ENCODE measurements around the gene HACD3. TPM values are rescaled to one million over a fixed set of nuclear protein-coding genes. Genes with fewer than 3 reads are reported as not detected.
"Not testable (repeated sequence)": the region's sequence is repeated elsewhere in the genome, so short reads cannot be mapped to it uniquely, and the experiment has no call there.

HACD3 gene
- total RNA-seq, 1 experiment from 2014 or later, result 118 TPM

DNA sequence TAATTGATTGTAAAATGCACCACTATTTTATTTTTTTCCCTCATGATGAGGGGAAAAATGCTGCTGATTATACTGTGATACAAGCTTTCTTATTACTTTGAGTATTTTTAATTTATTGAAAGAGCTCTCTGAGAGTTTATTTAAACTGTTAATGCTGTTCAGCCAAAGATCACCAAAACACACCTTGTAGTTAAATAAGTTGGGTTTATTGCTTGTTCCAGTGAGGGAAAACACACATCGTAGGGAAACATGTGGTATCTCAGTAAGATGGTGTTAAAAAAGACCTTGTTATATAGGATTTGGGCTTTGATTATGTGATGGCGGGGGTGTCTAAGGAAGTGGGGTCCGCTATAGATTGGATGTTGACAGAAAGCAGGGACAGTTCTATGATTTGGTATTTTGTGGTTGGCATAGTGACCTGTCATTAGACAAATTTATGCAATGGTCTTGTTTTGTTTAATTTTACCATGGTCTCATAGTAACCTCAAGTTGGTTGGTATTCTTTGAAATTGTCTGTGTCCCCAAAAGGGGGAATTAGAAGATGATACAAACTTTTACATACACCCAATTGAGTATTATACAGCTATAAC, 11.1 kb downstream of the HACD3 start:
- Histone ChIP-seq H3K9me3 (no peaks in the 10 kb centered on the region), H3K4me1 (no peaks in the 10 kb centered on the region), H3K27me3 (replicated peaks; ENCODE audit: control insufficient read depth, insufficient read depth, low read length) (no peaks in the 10 kb centered on the region), H3K36me3 (ENCODE audit: control insufficient read depth, insufficient read depth, low read length) (no peaks in the 10 kb centered on the region), H3K4me3 (ENCODE audit: low read depth, low read length) (no peak overlapping the region)
- Mint-ChIP-seq H3K4me1 (ENCODE audit: low read depth, unreplicated experiment) (no peaks in the 10 kb centered on the region), H3K9me3 (ENCODE audit: unreplicated experiment) (no peaks in the 10 kb centered on the region), H3K4me3 (ENCODE audit: unreplicated experiment) (no peak overlapping the region), H3K27me3 (ENCODE audit: insufficient read depth, unreplicated experiment) (no peaks in the 10 kb centered on the region), H3K36me3 (ENCODE audit: insufficient read depth, unreplicated experiment) (no peaks in the 10 kb centered on the region), H3K27ac (ENCODE audit: unreplicated experiment) (no peak overlapping the region)
- POLR2A ChIA-PET, result interaction anchor here (0.7 kb wide), 1 partner anchor 11 kb away, joined by 5 read pairs; the partner anchor contains the start of gene HACD3
- intact Hi-C loops (cut with micrococcal nuclease; ENCODE audit: unreplicated experiment), result no loop called here
- no peak for TF ChIP-seq CTCF (IDR thresholded peaks at IDR 0.05; ENCODE audit: insufficient read depth in 1 of 2, low read depth in 1 of 2, low read length in 1 of 2, severe bottlenecking in 1 of 2, unreplicated experiment in 1 of 2)
- CTCF ChIA-PET, result no interaction called here
- no peak for DNase-seq
- no TSS peak for BruUV-seq (replicated peaks)

DNA sequence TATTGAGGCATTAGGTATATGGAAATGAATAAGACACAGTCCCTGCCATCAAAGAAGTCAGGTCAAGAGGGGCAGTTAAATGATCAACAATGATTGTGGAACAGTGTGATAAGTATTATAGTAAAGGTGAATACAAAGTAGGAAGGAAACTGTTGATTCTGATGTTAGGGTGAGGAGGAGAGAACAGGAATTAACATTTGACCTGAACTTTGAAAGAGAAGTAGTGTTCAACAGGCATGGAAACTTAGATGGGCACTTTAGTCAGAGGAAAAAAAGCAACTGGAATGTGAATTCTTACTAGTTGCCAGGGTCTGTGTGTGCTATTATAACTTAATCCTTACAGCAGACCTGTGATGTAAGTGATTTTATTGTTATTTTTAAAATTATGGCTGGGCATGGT, 17.6 kb downstream of the HACD3 start:
- H3K36me3 ChIP-seq (ENCODE audit: control insufficient read depth, insufficient read depth, low read length), result no peaks in the 10 kb centered on the region
- H3K4me1 Mint-ChIP-seq (ENCODE audit: low read depth, unreplicated experiment), result no peaks in the 10 kb centered on the region
- no peaks in the 10 kb centered on the region for H3K36me3 Mint-ChIP-seq (ENCODE audit: insufficient read depth, unreplicated experiment)
- H3K9me3 Mint-ChIP-seq (ENCODE audit: unreplicated experiment), result no peaks in the 10 kb centered on the region
- no peak for DNase-seq
- CTCF ChIA-PET, result no interaction called here
- H3K27me3 ChIP-seq (replicated peaks; ENCODE audit: control insufficient read depth, insufficient read depth, low read length), result no peaks in the 10 kb centered on the region
- H3K27me3 Mint-ChIP-seq (ENCODE audit: insufficient read depth, unreplicated experiment), result no peaks in the 10 kb centered on the region
- no peaks in the 10 kb centered on the region for H3K4me1 ChIP-seq
- POLR2A ChIA-PET, result no interaction called here
- no TSS peak for BruUV-seq (replicated peaks)
- intact Hi-C loops (cut with micrococcal nuclease; ENCODE audit: unreplicated experiment), result no loop called here
- no peak overlapping the region for H3K4me3 ChIP-seq (ENCODE audit: low read depth, low read length)
- H3K27ac Mint-ChIP-seq (ENCODE audit: unreplicated experiment), result no peak overlapping the region
- H3K4me3 Mint-ChIP-seq (ENCODE audit: unreplicated experiment), result no peak overlapping the region
- no peak for TF ChIP-seq CTCF (IDR thresholded peaks at IDR 0.05; ENCODE audit: insufficient read depth in 1 of 2, low read depth in 1 of 2, low read length in 1 of 2, severe bottlenecking in 1 of 2, unreplicated experiment in 1 of 2)
- no peaks in the 10 kb centered on the region for H3K9me3 ChIP-seq

DNA sequence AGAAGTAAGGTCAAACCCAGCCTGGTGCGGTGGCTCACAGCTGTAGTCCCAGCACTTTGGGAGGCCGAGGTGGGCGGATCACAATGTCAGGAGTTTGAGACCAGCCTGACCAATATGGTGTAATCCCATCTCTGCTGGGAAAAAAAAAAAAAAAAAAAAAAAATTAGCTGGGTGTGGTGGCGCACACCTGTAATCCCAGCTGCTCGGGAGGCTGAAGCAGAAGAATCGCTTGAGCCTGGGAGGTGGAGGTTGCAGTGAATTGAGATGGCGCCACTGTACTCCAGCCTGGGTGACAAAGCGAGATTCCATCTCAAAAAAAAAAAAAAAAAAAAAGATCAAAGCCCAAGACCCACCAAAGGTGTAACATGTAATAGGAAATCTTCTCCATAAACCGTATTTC, 19.0 kb downstream of the HACD3 start:
- BruUV-seq (replicated peaks); intact Hi-C loops (cut with micrococcal nuclease; ENCODE audit: unreplicated experiment); H3K4me1 Mint-ChIP-seq (ENCODE audit: low read depth, unreplicated experiment): not testable (repeated sequence)

More for the DNA sequence above, 19.0 kb downstream of the HACD3 start:
- H3K9me3 Mint-ChIP-seq (ENCODE audit: unreplicated experiment); H3K27ac Mint-ChIP-seq (ENCODE audit: unreplicated experiment); H3K4me3 ChIP-seq (ENCODE audit: low read depth, low read length); H3K36me3 ChIP-seq (ENCODE audit: control insufficient read depth, insufficient read depth, low read length); H3K27me3 ChIP-seq (replicated peaks; ENCODE audit: control insufficient read depth, insufficient read depth, low read length); CTCF ChIA-PET; H3K27me3 Mint-ChIP-seq (ENCODE audit: insufficient read depth, unreplicated experiment); H3K4me1 ChIP-seq; H3K4me3 Mint-ChIP-seq (ENCODE audit: unreplicated experiment); DNase-seq; H3K9me3 ChIP-seq: not testable (repeated sequence)
- peaks cover 13% of the 10 kb centered on the region for H3K36me3 Mint-ChIP-seq (ENCODE audit: insufficient read depth, unreplicated experiment)
- POLR2A ChIA-PET, result interaction anchor here (0.6 kb wide), 1 partner anchor 25 kb away, joined by 5 read pairs; no protein-coding TSS in a partner anchor
